Fibroblast of skin of left quadriceps (primary cell): ENCODE measurements around the gene MTMR12.

Experiments used
- DNase-seq, 2 experiments: peaks; one replicate each; pipeline ENCODE4 v3.0.0-alpha.2; 2013; ENCODE audit warnings: low read depth in 2 of 2

MTMR12 gene

GRCh38 chr5:32312595-32313332 is at the start of gene MTMR12:
MTMR12 (minus strand) TSS chr5:32312939; CDS start chr5:32312838, 101 bp downstream.
- peak; percentile 98 to 99 for DNase-seq

- no peak for DNase-seq
Measured at GRCh38 chr5:32362527-32362926, 49.8 kb upstream of the MTMR12 start.

GRCh38 chr5:32360906-32361305 is 48.2 kb upstream of the MTMR12 start:
- no peak for DNase-seq

GRCh38 chr5:32358611-32359010 is 45.9 kb upstream of the MTMR12 start:
- DNase-seq = no peak

GRCh38 chr5:32357658-32358057 is 44.9 kb upstream of the MTMR12 start:
- no peak for DNase-seq

GRCh38 chr5:32355686-32356085 is 42.9 kb upstream of the MTMR12 start:
- DNase-seq = no peak

GRCh38 chr5:32353420-32353819 is 40.7 kb upstream of the MTMR12 start:
- no peak for DNase-seq

- no peak for DNase-seq
Measured at GRCh38 chr5:32352685-32353084, 39.9 kb upstream of the MTMR12 start.

- DNase-seq = no peak
Measured at GRCh38 chr5:32346869-32347268, 34.1 kb upstream of the MTMR12 start.

GRCh38 chr5:32343058-32343672 is 30.4 kb upstream of the MTMR12 start:
- no peak for DNase-seq

- no peak for DNase-seq
Measured at GRCh38 chr5:32342656-32343055, 29.9 kb upstream of the MTMR12 start.

GRCh38 chr5:32339878-32340277 is 27.1 kb upstream of the MTMR12 start:
- DNase-seq = no peak

- no peak for DNase-seq
Measured at GRCh38 chr5:32339198-32339597, 26.5 kb upstream of the MTMR12 start.

GRCh38 chr5:32332966-32333365 is 20.2 kb upstream of the MTMR12 start:
- no peak for DNase-seq

- no peak for DNase-seq
Measured at GRCh38 chr5:32332361-32332760, 19.6 kb upstream of the MTMR12 start.

- no peak for DNase-seq
Measured at GRCh38 chr5:32331935-32332274, 19.2 kb upstream of the MTMR12 start.

GRCh38 chr5:32331217-32331934 is 18.6 kb upstream of the MTMR12 start:
- DNase-seq = no peak

- DNase-seq = no peak
Measured at GRCh38 chr5:32330126-32330971, 17.6 kb upstream of the MTMR12 start.

GRCh38 chr5:32329395-32329834 is 16.7 kb upstream of the MTMR12 start:
- DNase-seq = peak; percentile 20 to 29

GRCh38 chr5:32326216-32326772 is 13.6 kb upstream of the MTMR12 start:
- no peak for DNase-seq

GRCh38 chr5:32325616-32326015 is 12.9 kb upstream of the MTMR12 start:
- no peak for DNase-seq

GRCh38 chr5:32325062-32325461 is 12.3 kb upstream of the MTMR12 start:
- DNase-seq = no peak
